H1 (cell line): Measurements from ENCODE around the gene WDFY4. TPM values are rescaled to one million over a fixed set of nuclear protein-coding genes. Genes with fewer than 3 reads are reported as not detected.

Experiments
- CBX8 ChIP-seq: fragments of 300-800, 300-1000 bp; sonication (generic); IDR thresholded peaks from 2 replicates; pipeline ENCODE4 v1.7.1; 2016; ENCODE audit warnings: low read depth, low read length, borderline replicate concordance
- POU5F1 ChIP-seq: IDR thresholded peaks from 2 replicates; pipeline ENCODE4 v1.6.1; 2011; ENCODE audit warnings: low read depth, mild to moderate bottlenecking, low read length, moderate library complexity
- polyA plus RNA-seq, 7 experiments: library from polyadenylated mRNA; depleted of rRNA in 3 of 7; stranded (reverse) in 5 of 7; unstranded in 2 of 7; fragments of >200 nt in 5 of 7; fragments of 200-250 nt in 2 of 7; gene quantifications; 1 replicate in 5 of 7; 2 replicates in 1 of 7; 4 replicates in 1 of 7; pipeline versions ENCODE4 v1.2.1 to v1.2.3, GENCODE V29; 2011 to 2013; ENCODE audit warnings: missing spikeins in 2 of 7, mixed read lengths in 2 of 7
- total RNA-seq: library from RNA; stranded (reverse); fragmentation: NEBNext Ultra II Directional; extraction: Animal tissue kit (Norgen Biotek cat#: 25700); gene quantifications from 2 replicates; pipeline ENCODE4 v1.2.1, GENCODE V29; 2021

The WDFY4 gene
- total and polyA plus RNA-seq, 2 of the 8 experiments (the other 6 are each of a cell fraction or from before 2014, with no cell fraction given) = not detected

DNA sequence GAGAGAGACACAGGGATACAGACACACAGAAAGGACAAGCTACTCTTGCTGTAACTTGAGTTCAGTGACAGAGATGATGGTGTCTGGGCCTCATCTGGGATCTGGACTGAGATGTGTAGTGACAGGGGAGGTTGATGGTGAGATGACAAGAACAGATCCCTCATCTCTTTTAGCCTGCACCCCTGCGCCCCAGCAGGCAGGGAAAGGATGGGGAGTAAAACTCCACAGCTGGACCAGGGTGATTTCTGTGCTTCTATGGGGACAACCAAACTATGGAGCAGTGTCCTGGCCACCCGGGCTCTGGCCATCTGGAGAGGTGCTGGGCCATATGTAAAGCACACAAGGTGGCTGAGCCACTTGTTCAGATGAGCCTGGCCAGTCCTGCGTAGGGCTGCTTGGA is 259.5 kb downstream of the WDFY4 start (continued):
- TF ChIP-seq CBX8 (no peak), POU5F1 (no peak)
- TF ChIP-seq, all 59 proteins: peak for 0
